Lower lobe of right lung (tissue), 2 donors: ENCODE data around the gene DPF3. TPM values are rescaled to one million over a fixed set of nuclear protein-coding genes. Genes with fewer than 3 reads are reported as not detected.

Experiments used
- ATAC-seq, 2 donors: fragments of 200-7000 bp; cut with Tn5 transposase; one replicate each; pipeline ENCODE4 v1.9.1; 2020 to 2022; ENCODE audit warnings: mild to moderate bottlenecking in 2 of 2, moderate library complexity in 2 of 2
- DNase-seq: peaks from one replicate; pipeline ENCODE4 v3.0.0-alpha.2; 2020
- H3K27ac ChIP-seq: fragments of 200-600 bp; one replicate; pipeline ENCODE4 v1.8.0; 2022
- H3K27me3 ChIP-seq: fragments of 200-600 bp; one replicate; pipeline ENCODE4 v1.8.0; 2022; ENCODE audit warnings: low read depth
- H3K36me3 ChIP-seq: fragments of 200-600 bp; one replicate; pipeline ENCODE4 v1.8.0; 2022; ENCODE audit warnings: mild to moderate bottlenecking
- H3K4me1 ChIP-seq: fragments of 200-600 bp; one replicate; pipeline ENCODE4 v1.8.0; 2022
- H3K4me3 ChIP-seq: fragments of 200-600 bp; one replicate; pipeline ENCODE4 v1.8.0; 2022; ENCODE audit warnings: mild to moderate bottlenecking
- H3K9me3 ChIP-seq: fragments of 200-600 bp; one replicate; pipeline ENCODE4 v1.8.0; 2022
- intact Hi-C: fragments of 100-400 bp; cut with DNase I; formaldehyde crosslinking; loops from one replicate; pipeline ENCODE4 v1.11.0; 2022
- total RNA-seq: library from RNA; stranded (reverse); fragmentation: NEBNext Ultra II Directional; extraction: Animal tissue kit (Norgen Biotek cat#: 25700); gene quantifications from one replicate; pipeline ENCODE4 v1.2.1, GENCODE V29; 2021
- TF ChIP-seq, protein P1 (sequence below): fragments of 200-600 bp; IDR thresholded peaks from one replicate; pipeline ENCODE4 v1.8.0; 2022; ENCODE audit warnings: antibody characterized with exemption, mild to moderate bottlenecking
- donor health status: DM: no; HTN: yes; CAD: no; lungs with severe emphysema.

Gene DPF3
- total RNA-seq, 1 donor from 2014 or later, result 0.59 TPM

DNA sequence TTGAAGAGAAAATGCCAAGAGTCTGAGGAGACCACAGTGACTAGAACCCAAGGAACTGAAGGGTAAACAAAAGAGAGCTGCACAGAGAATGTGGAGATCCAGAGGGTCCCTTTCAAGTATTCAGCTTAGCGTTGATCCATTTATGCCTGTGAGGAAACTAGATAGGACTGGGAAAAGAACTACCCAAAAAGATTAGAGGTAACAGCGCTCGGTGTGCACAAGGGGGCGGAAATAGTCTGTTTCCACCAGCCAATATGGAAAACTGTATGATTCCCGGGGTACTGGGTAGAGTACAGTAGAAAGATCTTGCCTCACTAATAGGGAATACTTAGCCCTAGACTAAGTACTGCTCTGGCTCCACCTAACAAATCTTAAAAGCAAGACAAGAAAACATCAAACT, 135.5 kb downstream of the DPF3 start:
- Histone ChIP-seq H3K4me1 (no peaks in the 10 kb centered on the region), H3K36me3 (no peaks in the 10 kb centered on the region), H3K27ac (no peak overlapping the region), H3K9me3 (peaks cover 41% of the 10 kb centered on the region), H3K4me3 (no peak overlapping the region), H3K27me3 (no peaks in the 10 kb centered on the region)
- ATAC-seq (no peak), DNase-seq (no peak)
- intact Hi-C loops, result no loop called here
- TF ChIP-seq, protein P1, sequence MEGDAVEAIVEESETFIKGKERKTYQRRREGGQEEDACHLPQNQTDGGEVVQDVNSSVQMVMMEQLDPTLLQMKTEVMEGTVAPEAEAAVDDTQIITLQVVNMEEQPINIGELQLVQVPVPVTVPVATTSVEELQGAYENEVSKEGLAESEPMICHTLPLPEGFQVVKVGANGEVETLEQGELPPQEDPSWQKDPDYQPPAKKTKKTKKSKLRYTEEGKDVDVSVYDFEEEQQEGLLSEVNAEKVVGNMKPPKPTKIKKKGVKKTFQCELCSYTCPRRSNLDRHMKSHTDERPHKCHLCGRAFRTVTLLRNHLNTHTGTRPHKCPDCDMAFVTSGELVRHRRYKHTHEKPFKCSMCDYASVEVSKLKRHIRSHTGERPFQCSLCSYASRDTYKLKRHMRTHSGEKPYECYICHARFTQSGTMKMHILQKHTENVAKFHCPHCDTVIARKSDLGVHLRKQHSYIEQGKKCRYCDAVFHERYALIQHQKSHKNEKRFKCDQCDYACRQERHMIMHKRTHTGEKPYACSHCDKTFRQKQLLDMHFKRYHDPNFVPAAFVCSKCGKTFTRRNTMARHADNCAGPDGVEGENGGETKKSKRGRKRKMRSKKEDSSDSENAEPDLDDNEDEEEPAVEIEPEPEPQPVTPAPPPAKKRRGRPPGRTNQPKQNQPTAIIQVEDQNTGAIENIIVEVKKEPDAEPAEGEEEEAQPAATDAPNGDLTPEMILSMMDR, result no peak

DNA sequence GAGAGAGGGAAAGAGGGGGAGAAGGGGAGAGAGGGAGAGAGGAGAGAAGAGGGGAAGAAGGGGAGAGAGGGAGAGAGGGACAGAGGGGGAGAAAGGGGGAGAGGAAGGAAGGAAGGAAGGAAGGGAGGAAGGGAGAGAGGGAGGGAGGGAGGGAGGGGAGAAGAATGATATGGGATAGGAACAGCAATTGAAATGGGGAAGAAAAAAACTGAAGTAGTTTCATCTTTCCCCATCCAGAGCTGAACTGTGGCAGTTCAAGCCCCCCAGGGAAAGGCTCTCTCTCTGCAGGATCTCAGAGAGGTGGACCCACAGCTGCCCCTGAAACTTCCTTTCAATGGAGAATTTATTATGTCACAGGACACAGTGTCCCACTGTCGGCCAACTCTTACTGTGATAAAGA, 136.9 kb downstream of the DPF3 start:
- ATAC-seq (no peak), DNase-seq (no peak)
- peaks cover 38% of the 10 kb centered on the region for H3K9me3 ChIP-seq
- H3K36me3 ChIP-seq, result no peaks in the 10 kb centered on the region
- no peaks in the 10 kb centered on the region for H3K4me1 ChIP-seq
- no peak overlapping the region for H3K4me3 ChIP-seq
- TF ChIP-seq, protein P1, result no peak
- intact Hi-C loops, result no loop called here
- no peaks in the 10 kb centered on the region for H3K27me3 ChIP-seq
- H3K27ac ChIP-seq, result no peak overlapping the region

DNA sequence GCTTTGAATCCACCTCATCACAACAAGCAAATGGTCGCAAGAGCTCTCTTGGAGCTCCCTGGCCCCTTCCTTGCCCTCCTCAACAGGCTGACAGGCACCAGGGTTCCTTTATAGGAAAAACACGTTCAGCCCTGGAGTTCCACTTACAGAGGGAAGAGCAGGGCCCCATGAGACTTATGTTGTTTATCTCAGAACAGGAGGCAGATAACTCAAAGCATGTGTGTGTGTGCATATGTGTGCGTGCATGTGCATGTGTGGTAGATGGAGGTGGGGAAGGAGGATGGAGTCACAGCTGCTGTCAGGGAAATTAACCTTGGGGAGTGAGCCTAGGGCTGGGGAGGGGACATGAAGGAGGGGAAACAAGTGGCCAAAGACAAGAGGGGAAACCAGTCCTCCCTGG, 138.1 kb downstream of the DPF3 start:
- peaks cover 26% of the 10 kb centered on the region for H3K9me3 ChIP-seq
- no peak overlapping the region for H3K4me3 ChIP-seq
- no peaks in the 10 kb centered on the region for H3K27me3 ChIP-seq
- DNase-seq (no peak), ATAC-seq (no peak)
- intact Hi-C loops, result no loop called here
- H3K4me1 ChIP-seq, result no peaks in the 10 kb centered on the region
- no peaks in the 10 kb centered on the region for H3K36me3 ChIP-seq
- TF ChIP-seq, protein P1, result no peak
- no peak overlapping the region for H3K27ac ChIP-seq

DNA sequence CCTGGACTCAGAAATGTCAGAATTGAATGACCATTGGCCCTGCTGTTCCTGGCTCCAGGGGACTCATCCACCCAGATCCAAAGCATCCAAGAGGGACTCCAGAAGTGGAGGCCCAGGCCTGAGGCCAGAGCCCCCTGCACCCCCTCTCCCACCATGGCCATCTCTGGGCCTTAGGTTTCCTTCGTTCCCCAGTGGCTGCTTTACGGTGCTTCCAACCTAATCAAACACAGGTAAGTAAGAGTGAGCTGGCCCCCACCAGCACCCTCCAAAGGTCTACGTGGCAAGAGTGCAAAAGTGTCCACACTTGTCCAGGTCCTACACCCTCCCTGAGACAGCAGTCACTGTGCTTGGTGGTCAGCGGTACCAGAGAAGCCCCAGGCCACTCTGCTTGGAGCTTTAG, 139.0 kb downstream of the DPF3 start:
- H3K4me1 ChIP-seq, result no peaks in the 10 kb centered on the region
- no peak overlapping the region for H3K4me3 ChIP-seq
- H3K27me3 ChIP-seq, result no peaks in the 10 kb centered on the region
- intact Hi-C loops, result no loop called here
- DNase-seq, result no peak
- ATAC-seq, result no peak
- peaks cover 19% of the 10 kb centered on the region for H3K9me3 ChIP-seq
- no peaks in the 10 kb centered on the region for H3K36me3 ChIP-seq
- H3K27ac ChIP-seq, result no peak overlapping the region
- TF ChIP-seq, protein P1, result no peak

DNA sequence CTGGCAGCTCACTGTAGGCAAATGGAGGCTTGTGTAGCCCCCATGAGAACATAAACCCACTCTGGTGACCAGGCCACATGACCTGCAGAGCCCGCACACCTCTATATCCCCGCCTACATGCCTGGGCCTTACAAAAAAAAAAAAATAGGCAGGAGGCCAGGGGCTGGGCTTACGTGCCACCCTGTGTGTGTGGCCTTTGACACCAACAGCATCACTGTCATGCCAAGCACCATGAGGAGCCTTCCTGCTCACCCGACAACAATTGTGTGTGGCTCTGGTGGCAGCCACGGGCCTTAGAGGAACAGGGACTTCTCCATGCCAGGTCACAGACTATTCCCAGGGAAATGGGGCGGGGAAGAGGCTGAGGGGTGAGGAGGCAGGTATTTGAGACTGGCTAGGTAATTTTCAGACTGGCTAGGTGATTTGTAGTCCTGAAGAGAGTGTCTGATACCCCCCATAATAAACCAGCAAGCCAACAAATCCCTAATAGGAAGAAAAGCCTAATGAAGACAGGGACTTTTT, 140.0 kb downstream of the DPF3 start:
- ATAC-seq (no peak), DNase-seq (no peak)
- H3K9me3 ChIP-seq, result peaks cover 10% of the 10 kb centered on the region
- no peaks in the 10 kb centered on the region for H3K27me3 ChIP-seq
- H3K4me3 ChIP-seq, result no peak overlapping the region
- H3K36me3 ChIP-seq, result no peaks in the 10 kb centered on the region
- intact Hi-C loops, result no loop called here
- no peak overlapping the region for H3K27ac ChIP-seq
- no peaks in the 10 kb centered on the region for H3K4me1 ChIP-seq
- TF ChIP-seq, protein P1, result no peak
